Loucy (cell line): Measurements from ENCODE around the gene B4GALT3.

Experiments
- CTCF ChIP-seq: fragments of 200-600 bp; sonication (generic); conservative IDR thresholded peaks from 2 replicates; pipeline ENCODE4 v1.5.1; 2014; ENCODE audit warnings: mild to moderate bottlenecking, antibody characterized with exemption, low read length
- EZH2phosphoT487 ChIP-seq: fragments of 200-600 bp; IDR thresholded peaks from 2 replicates; pipeline ENCODE4 v1.6.1; 2018; ENCODE audit warnings: antibody characterized with exemption, mild to moderate bottlenecking, moderate library complexity, borderline replicate concordance

- TF ChIP-seq CTCF (no peak), EZH2phosphoT487 (no peak)
Observed at GRCh38 chr1:161220002-161220401, 42.7 kb upstream of the B4GALT3 start.
